HG02678 (cell line): ENCODE data around the gene SUGCT.

Experiments used
- ATAC-seq: cut with Tn5 transposase; IDR thresholded peaks from one replicate; pipeline ENCODE4 v1.9.1; 2021; ENCODE audit warnings: mild to moderate bottlenecking, moderate library complexity; ENCODE audit not compliant: unreplicated experiment

SUGCT gene

DNA sequence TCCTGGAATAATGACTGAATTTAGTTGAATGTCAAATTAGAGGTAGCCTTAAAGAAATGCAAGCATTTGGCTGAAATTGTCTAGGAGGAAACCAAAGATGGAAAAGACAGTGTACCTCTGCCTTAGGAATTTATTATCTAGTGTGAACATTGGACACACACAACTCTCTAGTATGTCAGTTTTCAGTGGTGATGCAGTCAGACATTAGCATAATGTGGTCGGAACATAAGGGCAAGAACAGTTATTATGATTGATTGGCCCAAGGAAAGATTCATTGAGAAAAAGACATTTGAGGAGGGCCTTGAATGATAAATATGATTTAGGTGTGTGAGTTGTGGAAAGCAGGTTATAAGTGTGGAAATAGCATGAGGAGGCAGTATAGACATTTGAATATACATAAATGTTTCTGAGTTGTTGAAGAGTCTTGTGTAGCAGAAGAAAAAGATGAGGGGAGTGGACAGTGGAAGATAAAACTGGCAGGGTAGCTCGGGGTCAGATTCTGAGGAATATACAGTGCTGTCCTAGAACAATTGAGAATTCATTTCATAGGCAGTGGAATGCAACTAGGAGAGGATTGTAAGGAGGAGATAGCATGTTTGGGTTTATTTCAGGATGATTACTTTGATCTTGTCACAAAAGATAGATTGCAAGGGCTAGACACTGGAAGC lies 414.7 kb downstream of the SUGCT start:
- ATAC-seq = no peak

DNA sequence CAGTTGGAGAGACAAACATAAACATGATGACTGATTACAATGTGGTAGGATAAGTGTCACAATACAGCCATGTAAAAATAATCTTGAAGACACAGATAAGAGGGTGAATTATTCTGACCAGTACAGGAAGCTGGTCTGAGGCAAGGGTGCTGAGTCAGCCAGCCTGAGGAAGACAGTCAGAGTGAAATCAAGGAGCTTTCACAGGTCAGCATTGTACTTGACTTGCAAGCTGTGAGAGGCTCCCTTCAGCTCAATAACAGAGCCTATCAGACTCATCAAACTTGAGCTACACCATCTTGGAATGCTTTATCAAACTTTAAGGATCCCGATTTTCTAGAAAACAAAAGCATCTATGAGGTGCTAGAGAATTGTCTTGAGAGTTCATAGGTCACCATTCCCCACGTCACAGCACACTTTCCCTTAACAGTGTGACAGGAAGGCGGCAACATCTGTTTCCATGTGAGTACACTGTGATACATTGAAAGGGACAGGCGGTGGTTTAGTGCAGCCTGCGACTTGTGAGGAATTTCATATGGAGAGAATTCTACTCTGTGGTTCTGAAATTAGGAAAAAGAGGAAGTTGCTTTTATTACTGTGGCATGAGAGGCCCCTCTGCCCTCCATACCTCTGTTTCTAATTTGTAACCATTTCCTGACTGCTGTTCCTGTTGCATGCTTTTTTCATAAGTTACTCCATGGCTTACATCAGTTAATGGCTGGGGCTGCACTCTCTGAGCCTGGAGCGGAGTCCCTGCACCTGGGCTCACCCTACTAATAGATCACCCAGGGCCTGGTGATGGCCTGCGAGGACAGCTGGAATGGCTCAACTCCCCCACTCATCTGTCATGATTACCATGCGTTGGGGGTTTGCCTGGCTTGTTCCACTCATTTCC lies 417.1 kb downstream of the SUGCT start:
- peak; percentile 76 for ATAC-seq

DNA sequence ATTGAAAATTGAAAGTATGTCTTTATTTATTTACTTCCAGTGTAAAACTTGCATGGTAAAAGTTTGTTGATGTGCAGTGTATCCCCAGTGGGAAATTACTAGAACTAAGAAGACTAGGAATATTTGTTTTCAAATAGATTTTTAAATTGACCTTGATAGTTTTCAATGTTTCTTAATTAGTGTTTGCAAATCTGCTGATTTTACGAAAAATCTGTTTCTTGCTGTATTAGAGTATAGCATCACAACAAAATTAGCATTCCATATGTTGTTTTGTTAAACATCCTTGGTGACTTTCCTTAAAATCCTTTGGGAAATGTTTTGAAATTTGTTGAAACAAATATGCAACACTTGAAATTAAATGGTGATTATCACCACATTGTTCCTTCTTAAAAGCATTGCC lies 425.9 kb downstream of the SUGCT start:
- ATAC-seq = no peak

- no peak for ATAC-seq
Measured at GRCh38 chr7:40566879-40567278, 432.1 kb downstream of the SUGCT start.

- ATAC-seq = no peak
Measured at GRCh38 chr7:40569326-40569725, 434.5 kb downstream of the SUGCT start.

DNA sequence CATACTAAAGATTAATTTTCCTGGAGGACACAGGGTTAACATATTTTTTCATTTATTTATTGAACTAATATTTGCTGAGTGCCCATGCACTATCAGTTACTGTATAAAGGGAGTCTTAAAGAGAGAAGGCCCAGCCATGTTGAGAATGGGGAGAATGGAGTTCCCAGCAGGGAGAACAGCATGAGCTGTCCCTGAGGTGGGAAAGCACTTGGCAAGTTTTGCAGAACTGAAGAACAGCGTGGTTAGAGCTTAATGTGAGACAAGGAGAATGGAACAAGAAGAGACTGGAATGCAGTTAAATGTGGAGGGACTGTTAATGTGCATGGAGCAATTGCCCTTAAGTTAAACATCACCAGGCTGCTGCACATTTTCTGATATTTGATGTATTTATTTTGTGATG lies 435.4 kb downstream of the SUGCT start:
- ATAC-seq = no peak

DNA sequence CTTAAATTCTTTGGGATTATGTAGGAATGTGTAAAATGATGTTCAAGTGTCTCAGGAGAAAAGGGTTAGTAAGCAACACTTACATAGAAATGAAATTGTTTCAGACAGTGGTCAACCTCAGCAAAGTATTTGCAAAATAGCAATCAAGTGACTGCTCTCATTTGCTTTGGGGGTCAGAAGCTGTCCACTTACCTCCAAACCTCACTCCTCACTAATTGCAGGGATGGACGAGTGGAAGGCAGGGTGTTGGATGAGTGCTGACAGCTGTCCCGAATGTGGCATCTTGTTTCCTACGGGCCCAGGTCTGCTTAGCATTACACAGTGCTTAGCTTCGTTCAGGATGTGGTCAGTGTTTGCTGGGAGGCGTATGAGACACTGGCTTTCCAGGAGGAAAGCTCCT lies 437.0 kb downstream of the SUGCT start:
- ATAC-seq = no peak

DNA sequence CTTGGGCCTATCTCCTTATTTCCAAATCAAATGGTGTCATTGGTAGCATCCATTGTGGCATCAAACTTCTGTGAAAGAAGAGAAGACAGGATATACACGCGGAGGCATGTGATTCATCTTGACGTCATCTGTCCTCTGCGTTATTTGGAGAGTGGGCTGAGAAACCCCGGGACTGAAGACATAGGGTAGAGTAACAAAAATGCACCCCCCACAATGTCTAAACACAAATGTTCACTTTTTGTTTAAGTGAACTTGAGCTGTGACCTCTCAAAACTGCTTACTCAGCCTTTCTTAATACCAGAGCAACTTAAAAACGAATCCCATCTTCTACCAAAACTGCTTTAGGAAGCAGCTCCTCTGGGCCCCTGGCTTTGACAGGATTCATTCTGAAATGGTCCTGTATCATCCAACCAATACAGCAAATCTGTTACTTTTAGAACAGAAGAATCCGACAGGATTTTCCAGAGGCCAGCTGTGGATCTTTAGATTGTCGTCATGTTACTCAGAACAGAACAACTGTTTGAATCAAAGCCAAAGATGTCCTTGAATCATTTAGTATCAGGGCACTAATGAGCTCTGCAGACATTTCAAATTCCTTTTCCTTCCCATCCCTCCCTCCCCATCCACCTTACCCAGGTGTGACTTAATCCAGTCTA lies 438.1 kb downstream of the SUGCT start:
- no peak for ATAC-seq

- no peak for ATAC-seq
Measured at GRCh38 chr7:40579401-40579800, 444.6 kb downstream of the SUGCT start.

DNA sequence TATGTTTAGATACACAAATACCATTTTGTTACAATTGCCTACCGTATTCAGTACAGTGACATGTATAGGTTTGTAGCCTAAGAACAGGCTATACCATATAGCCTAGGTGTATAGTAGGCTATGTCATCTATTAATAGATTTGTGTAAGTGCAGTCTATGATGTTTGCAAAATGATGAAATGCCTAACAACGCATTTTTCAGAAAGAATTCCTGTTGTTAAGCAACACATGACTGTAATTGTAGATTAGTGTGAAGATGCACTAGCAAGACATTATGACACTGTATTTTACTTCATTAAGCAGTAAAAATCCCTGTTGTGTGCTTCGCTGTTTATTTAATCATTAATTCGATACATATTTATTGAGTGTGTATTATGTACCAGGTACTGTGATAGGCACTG lies 446.0 kb downstream of the SUGCT start:
- ATAC-seq = no peak

- ATAC-seq = no peak
Measured at GRCh38 chr7:40582539-40582938, 447.7 kb downstream of the SUGCT start.

- no peak for ATAC-seq
Measured at GRCh38 chr7:40583667-40584444, 449.1 kb downstream of the SUGCT start.

GRCh38 chr7:40584667-40585433 lies 450.0 kb downstream of the SUGCT start:
- ATAC-seq = no peak

DNA sequence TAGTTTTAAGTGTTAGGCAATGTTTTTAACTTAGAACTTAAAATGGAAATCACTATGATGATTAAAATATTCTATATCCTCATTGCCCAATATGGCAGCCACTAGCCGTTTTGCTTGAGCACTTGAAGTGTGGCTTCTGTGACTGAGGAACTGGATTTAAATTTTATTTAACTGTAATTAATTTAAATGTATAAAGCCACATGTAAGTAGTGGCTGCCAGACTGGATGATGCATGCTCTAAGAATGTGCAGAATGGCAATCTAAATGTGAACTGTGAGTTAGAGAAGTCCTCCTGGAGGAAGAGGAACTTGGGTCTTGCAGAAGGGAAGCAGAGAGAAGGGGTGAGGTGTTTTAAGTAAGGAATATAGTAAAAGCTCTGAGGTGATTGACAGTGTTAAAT lies 451.4 kb downstream of the SUGCT start:
- no peak for ATAC-seq

DNA sequence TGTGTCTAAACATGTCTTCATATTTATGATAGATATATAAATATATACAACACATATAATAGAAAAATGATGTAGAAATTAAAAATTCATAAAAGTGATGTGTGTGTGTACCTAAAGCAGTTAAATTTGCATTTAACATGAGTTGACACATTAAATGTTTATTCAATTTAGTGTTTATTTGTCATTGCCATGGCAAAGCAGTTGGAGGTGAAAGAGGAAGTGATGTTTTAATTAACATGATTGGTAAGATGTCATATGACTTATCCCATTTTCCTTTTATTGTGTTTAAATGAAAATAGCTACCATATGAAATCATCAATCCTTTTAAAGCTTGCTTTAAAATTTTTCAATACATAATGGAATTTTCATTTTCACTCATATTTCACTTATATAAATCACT lies 452.6 kb downstream of the SUGCT start:
- ATAC-seq = no peak

DNA sequence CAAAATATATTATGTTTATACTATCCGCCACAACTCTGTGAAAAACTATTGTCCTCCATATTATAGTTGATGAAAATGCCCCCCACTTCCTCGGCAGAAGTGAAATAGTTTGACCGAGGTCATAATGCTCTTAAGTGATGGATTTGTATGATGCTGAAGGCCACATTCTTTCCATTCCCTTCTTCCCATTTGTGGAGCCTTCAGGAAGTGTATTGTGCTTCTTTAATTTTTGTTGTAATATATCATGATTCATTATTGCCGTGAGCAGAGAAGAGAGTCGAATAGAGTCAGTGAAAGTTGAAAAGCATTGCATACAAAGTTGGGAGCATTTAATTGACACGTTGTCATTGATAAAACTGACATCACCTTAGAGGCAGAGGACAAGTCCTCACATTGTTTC lies 460.3 kb downstream of the SUGCT start:
- ATAC-seq = no peak

GRCh38 chr7:40595832-40596231 lies 461.0 kb downstream of the SUGCT start:
- ATAC-seq = no peak

DNA sequence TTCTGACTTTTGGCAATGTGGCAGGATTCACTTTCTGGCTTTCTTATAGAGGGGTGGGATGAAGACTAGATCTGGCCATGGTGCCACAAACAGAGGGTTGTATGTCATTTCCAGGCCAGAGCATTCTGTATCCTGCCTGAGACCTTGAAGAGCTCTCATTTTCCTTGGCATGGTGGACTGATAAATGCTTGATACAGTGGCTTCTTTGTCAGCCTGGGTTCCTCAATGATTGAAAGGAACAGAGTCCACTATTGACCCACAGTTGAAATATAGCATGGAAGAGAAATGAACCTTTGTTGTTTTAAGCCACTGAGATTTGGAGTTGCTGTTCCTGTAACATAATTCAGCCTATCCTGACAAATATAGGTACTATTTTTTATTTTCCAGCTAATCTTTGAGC lies 462.7 kb downstream of the SUGCT start:
- ATAC-seq = no peak

- no peak for ATAC-seq
Measured at GRCh38 chr7:40598915-40599314, 464.1 kb downstream of the SUGCT start.

GRCh38 chr7:40599836-40600235 lies 465.0 kb downstream of the SUGCT start:
- ATAC-seq = no peak
